HG03439 (cell line): Measurements from ENCODE around the gene IFIT3.

Experiments
- ATAC-seq: cut with Tn5 transposase; IDR thresholded peaks from one replicate; pipeline ENCODE4 v1.9.1; 2021; ENCODE audit warnings: mild to moderate bottlenecking, moderate library complexity; ENCODE audit not compliant: unreplicated experiment

The IFIT3 gene

DNA sequence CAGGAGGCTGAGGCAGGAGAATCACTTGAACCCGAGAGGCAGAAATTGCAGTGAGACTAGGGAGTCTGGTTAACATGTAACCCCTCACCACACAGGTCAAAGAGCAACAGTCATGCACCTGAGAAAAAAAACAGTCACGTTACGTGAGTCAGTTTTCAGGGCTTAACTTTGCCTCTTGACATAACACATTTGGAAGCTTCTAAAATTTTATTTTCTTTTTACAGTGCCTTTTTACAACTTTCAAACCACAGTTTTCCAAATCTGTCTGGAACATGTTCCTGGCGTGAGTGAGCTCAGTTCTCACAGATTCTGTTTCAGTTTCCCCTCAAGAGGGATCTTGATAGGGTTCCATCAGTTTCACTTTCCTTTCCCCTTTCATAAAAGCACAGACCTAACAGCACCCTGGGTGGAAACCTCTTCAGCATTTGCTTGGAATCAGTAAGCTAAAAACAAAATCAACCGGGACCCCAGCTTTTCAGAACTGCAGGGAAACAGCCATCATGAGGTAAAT lies 4.4 kb downstream of the IFIT3 start:
- peak; percentile 41 for ATAC-seq

DNA sequence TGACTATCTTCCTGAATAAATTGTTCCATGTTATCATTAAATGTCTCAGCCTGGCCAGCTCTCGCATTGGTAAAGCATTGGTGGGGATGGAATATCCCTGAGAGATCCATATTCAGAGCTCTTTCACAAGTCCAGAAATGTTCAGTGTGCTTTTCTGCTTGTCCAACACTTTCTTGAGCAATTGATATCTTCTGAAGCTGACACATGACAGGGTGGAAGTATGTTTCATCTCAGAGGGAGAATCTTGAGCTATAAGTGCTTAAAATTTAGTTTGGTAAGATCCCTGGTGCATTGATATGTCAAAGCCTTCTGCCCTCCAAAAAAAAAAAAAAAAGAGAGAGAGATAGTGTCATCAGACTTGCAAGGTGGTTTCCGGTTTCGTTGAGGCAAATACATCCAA lies 7.4 kb downstream of the IFIT3 start:
- no peak for ATAC-seq

DNA sequence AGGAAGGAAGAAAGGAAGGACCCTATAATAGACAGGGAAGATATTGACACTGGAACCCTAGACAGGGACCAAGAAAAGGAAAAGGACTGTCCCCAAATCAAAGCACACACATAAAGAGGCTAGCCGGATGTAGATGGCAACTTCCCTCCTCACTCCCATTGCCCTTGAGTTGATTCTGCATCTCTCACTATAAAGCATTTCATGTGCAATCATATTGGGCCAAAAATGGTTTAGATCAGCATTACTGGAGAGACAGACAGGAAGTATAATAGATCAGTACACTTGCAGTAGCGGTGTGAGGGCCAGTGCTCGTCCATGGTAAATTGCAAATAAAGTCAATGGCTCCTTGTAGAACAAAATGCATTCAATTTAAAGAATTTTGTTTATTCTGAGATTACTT lies 8.4 kb downstream of the IFIT3 start:
- no peak for ATAC-seq

DNA sequence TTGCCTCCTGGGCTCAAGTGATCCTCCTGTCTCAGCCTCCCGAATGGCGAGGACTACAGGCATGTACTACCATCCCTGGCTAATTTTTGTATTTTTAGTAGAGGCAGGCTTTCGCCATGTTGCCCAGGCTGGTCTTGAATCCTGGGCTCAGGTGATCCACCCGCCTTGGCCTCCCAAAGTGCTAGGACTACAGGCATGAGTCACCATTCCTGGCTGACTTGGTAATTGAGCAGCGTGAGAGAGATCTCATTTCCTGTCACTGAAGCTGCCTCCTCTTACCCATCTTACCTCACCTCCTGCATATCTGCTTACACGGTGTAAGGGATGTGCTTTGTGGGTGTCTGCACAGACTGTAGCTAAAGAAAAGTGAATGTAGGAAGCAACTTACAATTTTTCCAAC lies 9.7 kb downstream of the IFIT3 start:
- no peak for ATAC-seq

DNA sequence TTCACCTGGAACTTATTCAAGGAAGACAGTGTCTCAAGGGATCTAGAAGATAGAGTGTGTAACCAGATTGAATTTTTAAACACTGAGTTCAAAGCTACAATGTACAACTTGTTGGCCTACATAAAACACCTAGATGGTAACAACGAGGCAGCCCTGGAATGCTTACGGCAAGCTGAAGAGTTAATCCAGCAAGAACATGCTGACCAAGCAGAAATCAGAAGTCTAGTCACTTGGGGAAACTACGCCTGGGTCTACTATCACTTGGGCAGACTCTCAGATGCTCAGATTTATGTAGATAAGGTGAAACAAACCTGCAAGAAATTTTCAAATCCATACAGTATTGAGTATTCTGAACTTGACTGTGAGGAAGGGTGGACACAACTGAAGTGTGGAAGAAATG lies 10.9 kb downstream of the IFIT3 start:
- no peak for ATAC-seq

DNA sequence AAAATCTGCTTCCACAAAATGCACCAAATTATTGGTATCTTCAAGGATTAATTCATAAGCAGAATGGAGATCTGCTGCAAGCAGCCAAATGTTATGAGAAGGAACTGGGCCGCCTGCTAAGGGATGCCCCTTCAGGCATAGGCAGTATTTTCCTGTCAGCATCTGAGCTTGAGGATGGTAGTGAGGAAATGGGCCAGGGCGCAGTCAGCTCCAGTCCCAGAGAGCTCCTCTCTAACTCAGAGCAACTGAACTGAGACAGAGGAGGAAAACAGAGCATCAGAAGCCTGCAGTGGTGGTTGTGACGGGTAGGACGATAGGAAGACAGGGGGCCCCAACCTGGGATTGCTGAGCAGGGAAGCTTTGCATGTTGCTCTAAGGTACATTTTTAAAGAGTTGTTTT lies 12.1 kb downstream of the IFIT3 start:
- ATAC-seq = no peak

DNA sequence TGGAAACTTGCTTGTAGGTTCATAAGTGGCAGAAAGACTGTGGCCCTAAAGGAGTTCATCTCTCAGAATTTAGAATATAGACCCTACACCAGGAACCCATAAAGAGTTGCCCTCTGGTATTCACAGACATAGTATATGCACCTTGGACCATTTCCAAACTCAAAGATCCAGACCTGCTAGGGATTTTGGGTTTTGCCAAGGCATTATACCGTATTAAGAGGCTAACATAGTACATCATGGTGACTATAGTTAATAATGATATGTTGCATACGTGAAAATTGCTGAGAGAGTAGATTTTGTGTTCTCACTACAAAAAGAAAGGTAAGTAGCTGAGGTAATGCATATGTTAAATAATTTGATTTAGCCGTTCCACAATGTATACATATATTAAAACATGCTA lies 13.9 kb downstream of the IFIT3 start:
- no peak for ATAC-seq

DNA sequence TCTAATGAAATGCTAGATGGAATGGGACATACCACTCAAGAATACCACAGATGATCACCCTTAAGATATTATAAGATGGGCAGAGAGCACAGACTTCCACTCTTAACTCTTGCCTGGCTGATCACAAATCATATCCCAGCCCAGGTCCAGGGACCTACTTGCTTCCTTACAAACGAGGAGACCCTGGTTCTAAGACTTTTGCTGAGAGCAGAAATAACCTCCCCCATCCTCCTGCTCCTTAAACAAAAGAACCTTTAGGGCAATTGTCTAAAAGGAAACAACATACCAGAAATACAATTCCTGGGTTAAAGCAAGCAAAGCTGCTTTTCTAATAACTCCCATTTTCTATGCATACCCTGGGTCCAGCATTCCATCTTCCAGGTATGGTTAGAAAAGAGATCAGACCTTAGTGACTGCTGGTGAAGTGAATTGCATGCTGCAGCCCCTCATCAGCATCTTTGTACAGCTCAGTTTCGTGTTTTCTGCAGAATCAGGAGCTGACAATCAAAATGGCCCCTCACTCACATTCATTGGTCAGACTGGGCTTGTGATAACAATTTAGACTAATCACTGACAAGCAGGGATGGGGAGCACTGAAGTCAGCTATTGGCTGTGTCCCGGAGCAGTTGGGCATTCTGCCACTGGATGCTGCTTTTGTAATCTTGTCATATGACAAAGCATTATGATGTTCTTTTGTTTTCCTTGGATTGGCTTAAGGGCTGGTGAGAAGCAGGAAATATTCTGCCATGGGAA lies 14.6 kb downstream of the IFIT3 start:
- ATAC-seq = no peak

DNA sequence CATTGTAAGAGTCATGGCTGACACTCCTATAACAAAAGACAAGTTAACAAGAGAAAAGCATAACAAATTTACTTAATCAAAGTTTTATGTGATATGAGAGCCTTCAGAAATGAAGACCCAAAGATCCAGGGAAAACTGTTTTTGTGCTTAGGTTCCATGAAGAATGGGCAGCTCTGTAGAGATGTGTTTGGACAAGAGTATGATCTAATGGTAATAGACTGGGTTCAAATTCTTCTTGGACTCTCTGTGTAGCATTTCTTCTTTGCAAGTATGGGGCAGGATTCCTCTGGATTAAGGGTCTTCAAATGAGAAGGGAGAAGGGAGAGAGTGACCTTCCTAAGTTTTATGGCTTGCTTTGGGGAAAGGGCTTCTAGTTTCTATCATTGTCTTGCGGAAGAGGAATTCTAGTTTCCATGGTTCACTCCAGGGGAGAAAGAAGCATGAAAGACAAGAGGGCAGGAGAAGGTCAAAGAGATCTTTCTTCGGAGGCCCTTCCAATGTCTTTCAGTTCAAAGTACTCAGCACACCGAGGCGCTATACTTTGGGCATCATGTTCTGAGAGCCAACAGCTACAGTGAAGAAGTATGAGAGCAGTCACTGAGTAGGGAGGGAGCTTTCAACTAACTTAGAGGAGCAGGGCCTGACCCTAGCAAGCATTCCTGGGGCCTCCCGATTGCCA lies 15.4 kb downstream of the IFIT3 start:
- ATAC-seq = no peak

DNA sequence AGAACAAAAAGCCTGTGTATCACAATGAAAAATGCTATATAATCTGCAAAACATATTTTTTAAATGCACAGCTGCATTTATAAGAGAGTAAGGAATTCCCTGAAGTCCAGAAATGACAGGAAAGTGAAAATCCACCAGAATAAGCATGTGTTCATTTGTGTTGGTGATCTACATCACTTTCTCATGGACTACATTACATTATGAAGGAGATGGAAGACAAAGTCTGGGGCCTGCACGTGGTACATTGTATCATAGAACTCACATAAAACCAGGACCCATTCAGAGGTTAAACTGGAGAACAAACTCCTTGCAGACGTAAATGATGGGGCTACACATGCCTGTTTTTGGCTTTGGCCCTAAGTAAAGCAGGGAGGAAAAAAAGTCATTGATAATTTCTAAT lies 16.4 kb downstream of the IFIT3 start:
- ATAC-seq = no peak

DNA sequence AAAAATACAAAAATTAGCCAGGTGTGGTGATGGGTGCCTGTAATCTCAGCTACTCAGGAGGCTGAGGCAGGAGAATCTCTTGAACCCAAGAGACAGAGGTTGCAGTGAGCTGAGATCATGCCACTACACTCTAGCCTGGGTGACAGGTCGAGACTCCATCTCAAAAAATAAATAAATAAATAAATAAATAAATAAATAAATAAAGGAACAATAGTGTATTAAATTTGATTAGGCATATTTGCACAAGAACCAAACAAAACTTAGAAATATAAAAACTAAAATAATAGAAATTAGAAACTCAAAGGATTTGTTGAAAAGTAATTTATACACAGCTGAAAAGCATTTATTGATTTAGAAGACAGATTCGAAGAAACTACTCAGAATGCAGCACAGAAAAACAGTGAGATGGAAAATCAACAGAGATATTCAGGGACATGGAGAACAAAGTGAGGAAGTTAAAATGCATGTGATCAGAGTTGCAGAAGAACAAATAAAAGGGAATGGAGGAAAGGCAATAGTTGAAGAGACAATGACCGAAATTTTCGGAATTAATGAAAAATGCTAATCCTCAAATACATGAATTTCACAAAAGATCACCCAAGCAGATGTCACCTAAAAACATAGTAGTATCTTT lies 17.7 kb downstream of the IFIT3 start:
- no peak for ATAC-seq

DNA sequence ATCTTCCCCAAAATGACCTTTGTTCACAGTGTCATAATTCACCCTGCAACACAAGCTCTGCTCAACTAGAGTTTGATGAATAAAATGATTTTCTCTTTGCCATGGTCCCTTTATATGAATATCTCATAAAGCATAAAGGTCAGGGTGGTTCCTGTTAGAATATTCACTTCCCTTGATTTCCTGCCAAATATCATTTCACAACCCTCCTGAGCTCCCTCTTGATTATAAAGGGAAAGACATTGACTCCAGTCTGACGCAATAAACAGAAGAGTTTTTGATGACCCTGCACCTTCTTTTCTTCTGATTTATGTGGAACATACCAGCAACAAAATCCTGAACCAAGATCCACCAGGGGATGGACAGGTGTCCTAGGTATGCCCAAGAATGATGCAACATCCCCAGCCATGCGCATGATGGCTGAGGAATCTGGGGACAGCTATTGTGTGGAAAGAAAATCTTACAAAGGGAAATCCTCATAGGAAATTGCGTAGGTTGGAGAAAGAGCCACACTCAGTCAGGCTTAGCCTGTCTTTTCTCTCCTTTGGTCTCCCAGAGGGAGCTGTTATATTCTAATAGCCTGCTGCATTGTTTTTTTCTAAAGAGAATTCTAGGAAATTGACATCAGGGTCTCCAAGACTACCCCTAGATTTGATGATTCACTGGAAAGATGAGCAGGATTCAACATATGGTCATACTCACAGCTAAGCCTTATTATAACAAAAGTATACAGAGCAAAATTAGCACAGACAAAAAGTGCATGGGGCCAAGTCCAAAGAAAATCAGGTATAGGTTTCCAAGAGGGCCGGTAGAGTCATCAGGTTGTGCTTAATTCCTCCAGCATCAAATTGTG lies 18.8 kb downstream of the IFIT3 start:
- ATAC-seq = no peak

DNA sequence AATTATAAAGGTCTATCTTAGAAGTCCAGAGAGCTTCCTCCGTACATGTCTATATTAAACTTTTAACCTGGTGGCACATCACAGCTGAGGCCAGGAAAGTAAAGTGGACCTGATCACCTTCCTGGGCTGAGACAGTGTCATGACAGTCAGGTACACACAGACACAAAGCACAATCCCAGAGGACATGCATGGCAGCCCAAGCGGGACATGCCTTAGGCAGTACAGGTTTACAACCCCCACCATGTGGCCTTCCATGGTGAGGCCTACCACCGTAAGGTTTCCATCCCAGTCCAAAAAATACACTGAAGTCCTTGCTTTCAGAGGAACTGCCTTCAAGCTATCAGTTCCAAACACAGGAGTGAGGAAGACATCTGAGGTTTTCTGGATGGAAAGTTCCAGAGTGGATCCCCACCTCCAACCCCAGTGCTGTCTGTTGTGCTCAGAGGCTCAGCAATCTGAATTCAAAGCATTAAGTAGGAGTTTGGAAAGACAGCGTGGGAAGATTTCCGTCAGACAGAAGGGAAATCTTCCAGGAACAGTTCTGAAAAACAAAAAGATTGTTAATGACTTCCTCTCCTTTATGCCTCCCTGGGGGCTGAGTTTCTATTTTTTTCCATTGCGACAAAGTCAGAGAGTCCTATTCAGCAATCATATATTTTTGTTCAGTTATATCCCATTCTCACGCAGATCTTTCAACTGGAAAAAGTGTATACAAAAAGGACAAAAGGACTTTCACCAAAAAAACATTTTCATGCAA lies 20.1 kb downstream of the IFIT3 start:
- no peak for ATAC-seq

DNA sequence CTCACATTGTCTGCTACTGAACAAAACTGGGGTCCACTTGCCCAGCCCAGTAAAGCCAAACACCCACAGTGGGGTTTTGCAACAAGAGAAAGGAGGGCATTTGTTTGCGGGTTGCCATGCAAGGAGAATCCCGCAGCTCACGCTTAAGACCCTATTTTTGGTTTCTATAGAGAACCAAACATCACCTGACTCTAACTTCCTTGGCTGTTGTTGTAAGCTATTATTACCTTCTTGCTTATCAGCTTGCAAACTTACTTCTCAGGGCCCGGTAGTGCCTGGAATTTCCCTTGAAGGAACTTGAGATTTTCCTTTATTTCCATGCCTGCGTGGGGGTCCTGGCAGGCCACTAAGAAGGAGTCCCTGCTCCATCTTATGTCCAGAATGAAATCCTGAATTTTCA lies 20.7 kb downstream of the IFIT3 start:
- no peak for ATAC-seq

DNA sequence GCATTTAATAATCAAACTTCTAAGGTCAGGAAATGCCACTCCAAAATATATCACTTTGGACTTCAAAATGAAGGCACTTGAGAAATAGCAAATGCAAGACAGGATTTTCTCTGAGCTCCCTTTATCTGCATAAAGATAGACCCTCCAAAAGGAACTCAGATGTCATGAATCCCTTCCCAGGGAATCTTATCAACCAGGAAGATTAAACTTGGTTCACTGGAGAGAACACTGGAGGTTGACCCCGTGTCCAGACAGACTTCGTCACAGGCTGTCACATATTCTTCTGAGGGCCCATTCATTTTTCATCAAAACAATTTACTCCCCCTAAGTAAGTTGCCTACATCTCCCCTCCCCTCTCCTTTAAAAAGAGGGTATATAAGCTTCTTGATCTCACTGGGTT lies 21.2 kb downstream of the IFIT3 start:
- no peak for ATAC-seq

DNA sequence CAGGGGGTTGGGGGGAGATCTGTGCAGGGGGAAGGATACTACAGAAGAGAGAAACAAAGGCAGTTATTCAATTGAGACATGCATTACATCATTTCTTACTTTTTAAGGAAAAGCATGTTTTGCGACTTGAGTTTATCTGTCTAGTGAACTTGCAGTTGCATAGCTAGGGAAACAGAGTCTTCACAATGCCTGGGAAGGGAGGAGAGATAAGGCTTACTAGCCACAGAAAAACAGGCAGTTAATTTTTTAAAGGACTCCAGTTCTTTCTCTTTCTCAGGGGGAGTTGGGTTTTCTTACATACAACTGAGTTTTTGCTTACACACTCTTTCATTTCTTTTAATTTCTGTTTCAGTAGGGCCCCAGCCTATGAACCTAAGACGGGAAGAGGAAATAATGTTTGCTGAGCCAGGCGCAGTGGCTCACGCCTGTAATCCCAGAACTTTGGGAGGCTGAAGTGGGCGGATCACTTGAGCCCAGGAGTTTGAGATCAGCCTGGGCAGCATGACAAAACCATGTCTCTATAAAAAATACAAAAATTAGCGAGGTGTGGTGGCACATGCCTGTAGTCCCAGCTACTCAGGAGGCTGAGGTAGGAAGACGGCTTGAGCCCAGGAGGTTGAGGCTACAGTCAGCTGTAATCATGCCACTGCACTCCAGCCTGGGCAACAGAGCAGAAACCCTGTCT lies 23.0 kb downstream of the IFIT3 start:
- peak; percentile 26 for ATAC-seq

DNA sequence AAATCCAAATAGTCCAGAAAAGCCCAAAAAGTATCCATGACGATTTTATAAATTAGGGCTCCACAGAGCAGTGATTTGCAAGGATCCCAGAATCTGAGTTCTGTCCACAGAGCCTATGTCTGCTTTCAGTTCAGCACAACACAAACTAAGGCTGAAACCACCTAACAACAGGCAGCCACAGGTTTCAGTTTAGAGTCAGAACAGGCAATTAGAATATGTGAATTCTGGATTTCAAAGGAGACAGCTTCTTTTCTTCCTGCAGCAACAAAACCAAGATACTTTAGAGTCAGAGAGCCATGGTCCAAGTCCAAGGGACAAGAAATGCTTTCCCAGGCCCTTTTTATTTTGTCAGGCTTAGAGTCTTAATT lies 23.6 kb downstream of the IFIT3 start:
- ATAC-seq = peak; percentile 79

DNA sequence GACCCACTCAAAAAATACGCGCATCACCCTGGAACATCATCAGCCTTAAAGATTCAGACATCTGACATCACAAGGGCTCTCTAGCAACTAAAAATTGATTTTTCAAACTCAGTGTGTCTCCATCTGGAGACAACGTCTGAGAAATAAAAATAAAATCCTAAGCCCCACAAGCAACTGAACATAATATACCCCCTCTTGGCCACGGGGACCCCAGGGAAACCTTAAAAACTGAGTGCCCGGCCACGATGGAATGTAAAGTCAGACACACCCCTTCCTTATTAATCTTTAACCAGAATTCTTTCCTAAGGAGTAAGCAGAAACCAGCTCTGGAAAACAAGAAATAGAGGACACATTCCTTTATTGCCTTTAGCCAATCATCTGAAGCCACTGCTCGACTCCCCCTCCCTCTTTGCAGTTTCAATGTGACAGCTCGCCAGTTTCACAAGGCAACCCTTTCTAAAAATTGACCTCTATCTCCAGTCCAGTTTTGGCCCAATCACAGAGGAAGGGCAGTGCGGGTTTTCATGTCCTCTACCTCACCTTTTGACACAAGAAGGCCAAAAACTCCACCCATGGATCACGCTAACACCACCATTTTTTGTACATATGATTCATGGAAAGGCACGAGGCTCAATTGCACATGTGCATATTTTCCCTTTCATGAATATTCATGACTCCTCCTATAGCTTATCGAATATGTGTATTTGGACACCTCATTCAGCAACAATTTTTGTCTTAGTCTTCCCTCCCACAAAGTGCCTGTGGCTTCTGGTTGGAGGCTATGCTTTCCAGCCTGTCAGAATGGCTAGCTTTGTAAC lies 24.2 kb downstream of the IFIT3 start:
- peak; percentile 49 for ATAC-seq

DNA sequence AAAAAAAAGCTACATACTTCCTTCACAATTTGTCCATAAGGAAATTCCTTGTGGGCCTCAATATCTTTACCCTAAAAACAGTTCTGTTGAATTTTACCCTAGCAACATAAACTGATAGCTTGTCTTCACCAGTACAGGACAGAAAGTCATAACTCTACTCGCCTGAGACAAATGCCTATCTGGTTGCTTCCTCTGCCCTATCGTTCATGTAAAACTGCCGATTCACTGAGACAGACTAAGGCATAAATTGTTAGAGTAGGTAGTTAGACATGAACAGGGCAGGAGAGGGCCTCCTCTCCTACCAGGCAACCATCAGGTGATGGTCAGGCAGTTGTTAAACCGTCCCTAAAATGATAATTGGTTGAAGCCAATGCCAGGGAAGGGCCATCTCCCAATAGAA lies 25.0 kb downstream of the IFIT3 start:
- no peak for ATAC-seq
